CD8-positive, alpha-beta memory T cell (primary cell): ENCODE results near the gene DNAH3. TPM values are rescaled to one million over a fixed set of nuclear protein-coding genes. Genes with fewer than 3 reads are reported as not detected.
"Not testable (repeated sequence)": the region's sequence is repeated elsewhere in the genome, so short reads cannot be mapped to it uniquely, and the experiment has no call there.

ENCODE experiments used
- CTCF ChIA-PET: fragments of 350-600 bp; sonication (Branson Sonifier 250); formaldehyde crosslinking; loops from one replicate; lab custom pipeline; 2021; ENCODE audit warnings: antibody characterized with exemption; lab: Charles Lee
- POLR2A ChIA-PET: fragments of 350-600 bp; sonication (Branson Sonifier 250); formaldehyde crosslinking; loops from one replicate; lab custom pipeline; 2021; ENCODE audit warnings: antibody characterized with exemption; lab: Charles Lee
- DNase-seq, 5 donors: peaks; one replicate each; pipeline versions ENCODE4 v3.0.0 to v3.0.0-alpha.2; 2020 to 2022; ENCODE audit warnings: mixed read lengths in 1 of 5
- H3K27ac ChIP-seq: one replicate; pipeline ENCODE4 v1.7.0; 2013; ENCODE audit warnings: low read depth, mild to moderate bottlenecking, low read length, moderate library complexity
- H3K27me3 ChIP-seq: 2 replicates; pipeline ENCODE4 v1.7.0; 2013; ENCODE audit warnings: low read length, mild to moderate bottlenecking; ENCODE audit not compliant: insufficient read depth, poor library complexity, severe bottlenecking
- H3K36me3 ChIP-seq: 2 replicates; pipeline ENCODE4 v1.7.0; 2013; ENCODE audit warnings: mild to moderate bottlenecking, low read length, moderate library complexity; ENCODE audit not compliant: insufficient read depth
- H3K4me1 ChIP-seq: 2 replicates; pipeline ENCODE4 v1.7.0; 2013; ENCODE audit warnings: mild to moderate bottlenecking, low read length, moderate library complexity; ENCODE audit not compliant: insufficient read depth
- H3K4me3 ChIP-seq: 2 replicates; pipeline ENCODE4 v1.7.0; 2013; ENCODE audit warnings: mild to moderate bottlenecking, low read length
- H3K9me3 ChIP-seq: 2 replicates; pipeline ENCODE4 v1.7.0; 2013; ENCODE audit warnings: mild to moderate bottlenecking, low read length
- H3K27ac Mint-ChIP-seq, 8 donors: one replicate each; pipeline ENCODE4 v1.8.0; 2020 to 2021; ENCODE audit warnings: mixed read lengths in 8 of 8, mild to moderate bottlenecking in 6 of 8, inconsistent platforms in 3 of 8, moderate library complexity in 3 of 8
- H3K27me3 Mint-ChIP-seq, 2 donors: one replicate each; pipeline ENCODE4 v1.8.0; 2020 to 2021; ENCODE audit warnings: mixed read lengths in 2 of 2, mild to moderate bottlenecking in 1 of 2, moderate library complexity in 1 of 2
- H3K36me3 Mint-ChIP-seq, 3 donors: one replicate each; pipeline ENCODE4 v1.8.0; 2020 to 2021; ENCODE audit warnings: mixed read lengths in 3 of 3, inconsistent platforms in 1 of 3, mild to moderate bottlenecking in 1 of 3
- H3K4me1 Mint-ChIP-seq, 3 donors: one replicate each; pipeline ENCODE4 v1.8.0; 2020 to 2021; ENCODE audit warnings: mixed read lengths in 3 of 3, inconsistent platforms in 1 of 3, mild to moderate bottlenecking in 1 of 3
- H3K4me3 Mint-ChIP-seq, 7 donors: one replicate each; pipeline ENCODE4 v1.8.0; 2020 to 2021; ENCODE audit warnings: mixed read lengths in 7 of 7, mild to moderate bottlenecking in 6 of 7, moderate library complexity in 4 of 7, inconsistent platforms in 2 of 7
- H3K9me3 Mint-ChIP-seq, 5 donors: one replicate each; pipeline ENCODE4 v1.8.0; 2020 to 2022; ENCODE audit warnings: mixed read lengths in 5 of 5, mild to moderate bottlenecking in 3 of 5, moderate library complexity in 2 of 5, inconsistent platforms in 1 of 5
- polyA plus RNA-seq: library from polyadenylated mRNA; unstranded; fragments of 300-500 nt; fragmentation: Illumina TruSeq; gene quantifications from one replicate; pipeline ENCODE4 v1.2.3, GENCODE V29; 2021
- total RNA-seq, 2 experiments: library from RNA; stranded (reverse); gene quantifications; one replicate each; pipeline ENCODE4 v1.2.3, GENCODE V29; 2021

DNAH3 gene
- total and polyA plus RNA-seq, 3 experiments from 2014 or later = not detected

- CTCF ChIA-PET = no interaction called here
- no peaks in the 10 kb centered on the region for H3K4me1 Mint-ChIP-seq
- no peak overlapping the region for H3K4me3 ChIP-seq
Measured at GRCh38 chr16:20997147-20997546, 153.5 kb downstream of the DNAH3 start.

GRCh38 chr16:20995711-20996110 lies 154.9 kb downstream of the DNAH3 start:
- Mint-ChIP-seq H3K4me3 (no peak overlapping the region), H3K27me3 (peaks cover 4 to 13% of the 10 kb centered on the region in 2 donors), H3K27ac (no peak overlapping the region), H3K9me3 (no peaks in the 10 kb centered on the region), H3K4me1 (no peaks in the 10 kb centered on the region), H3K36me3 (no peaks in the 10 kb centered on the region)
- Histone ChIP-seq H3K9me3 (no peaks in the 10 kb centered on the region), H3K4me3 (no peak overlapping the region), H3K27me3 (no peaks in the 10 kb centered on the region), H3K4me1 (no peaks in the 10 kb centered on the region), H3K27ac (no peak overlapping the region), H3K36me3 (no peaks in the 10 kb centered on the region)
- ChIA-PET POLR2A (no interaction called here), CTCF (no interaction called here)
- no peak for DNase-seq

More at GRCh38 chr16:20997147-20997546, 153.5 kb downstream of the DNAH3 start:
- H3K4me1 ChIP-seq = no peaks in the 10 kb centered on the region
- H3K4me3 Mint-ChIP-seq = no peak overlapping the region
- H3K27me3 ChIP-seq = no peaks in the 10 kb centered on the region
- POLR2A ChIA-PET = no interaction called here
- H3K27me3 Mint-ChIP-seq = peaks cover 4 to 13% of the 10 kb centered on the region in 2 donors
- H3K36me3 ChIP-seq = no peaks in the 10 kb centered on the region
- H3K27ac ChIP-seq = no peak overlapping the region
- DNase-seq = no peak
- no peak overlapping the region for H3K27ac Mint-ChIP-seq
- no peaks in the 10 kb centered on the region for H3K9me3 Mint-ChIP-seq
- H3K36me3 Mint-ChIP-seq = no peaks in the 10 kb centered on the region
- no peaks in the 10 kb centered on the region for H3K9me3 ChIP-seq

GRCh38 chr16:20989496-20990070 lies 161.1 kb downstream of the DNAH3 start:
- peaks cover 2 to 11% of the 10 kb centered on the region in 2 donors for H3K27me3 Mint-ChIP-seq
- DNase-seq, H3K4me3 Mint-ChIP-seq, H3K27ac ChIP-seq, H3K27ac Mint-ChIP-seq, H3K36me3 ChIP-seq, POLR2A ChIA-PET, H3K27me3 ChIP-seq, H3K4me3 ChIP-seq, H3K4me1 ChIP-seq, H3K9me3 ChIP-seq, H3K9me3 Mint-ChIP-seq, H3K4me1 Mint-ChIP-seq, H3K36me3 Mint-ChIP-seq: not testable (repeated sequence)
- CTCF ChIA-PET = interaction anchor here (1.0 kb wide), 1 partner anchor 12 kb away, joined by 3 read pairs; no protein-coding TSS in a partner anchor

- no peak for DNase-seq
- ChIA-PET POLR2A (no interaction called here), CTCF (no interaction called here)
- Mint-ChIP-seq H3K4me3 (no peak overlapping the region), H3K27me3 (peaks cover 2 to 16% of the 10 kb centered on the region in 2 donors), H3K36me3 (peaks cover 0 to 3% (median 0%) of the 10 kb centered on the region in 3 donors), H3K4me1 (no peaks in the 10 kb centered on the region), H3K27ac (no peak overlapping the region), H3K9me3 (no peaks in the 10 kb centered on the region)
- Histone ChIP-seq H3K27ac (no peak overlapping the region), H3K4me3 (no peak overlapping the region), H3K4me1 (no peaks in the 10 kb centered on the region), H3K9me3 (no peaks in the 10 kb centered on the region), H3K36me3 (no peaks in the 10 kb centered on the region), H3K27me3 (no peaks in the 10 kb centered on the region)
Measured at GRCh38 chr16:20987049-20987448, 163.6 kb downstream of the DNAH3 start.

GRCh38 chr16:20984019-20984418 lies 166.6 kb downstream of the DNAH3 start:
- Mint-ChIP-seq H3K9me3 (no peaks in the 10 kb centered on the region), H3K36me3 (peaks cover 0 to 3% (median 0%) of the 10 kb centered on the region in 3 donors), H3K4me3 (no peak overlapping the region), H3K27me3 (peaks cover 4 to 21% of the 10 kb centered on the region in 2 donors), H3K27ac (no peak overlapping the region), H3K4me1 (no peaks in the 10 kb centered on the region)
- H3K36me3 ChIP-seq = no peaks in the 10 kb centered on the region
- H3K9me3 ChIP-seq = no peaks in the 10 kb centered on the region
- no peaks in the 10 kb centered on the region for H3K27me3 ChIP-seq
- H3K27ac ChIP-seq = no peak overlapping the region
- no peaks in the 10 kb centered on the region for H3K4me1 ChIP-seq
- DNase-seq = no peak
- CTCF ChIA-PET = no interaction called here
- POLR2A ChIA-PET = no interaction called here
- no peak overlapping the region for H3K4me3 ChIP-seq

GRCh38 chr16:20976576-20976975 lies 174.1 kb downstream of the DNAH3 start:
- Mint-ChIP-seq H3K27ac (no peak overlapping the region), H3K9me3 (no peaks in the 10 kb centered on the region), H3K4me1 (no peaks in the 10 kb centered on the region), H3K27me3 (peaks cover 7 to 17% of the 10 kb centered on the region in 2 donors), H3K4me3 (no peak overlapping the region), H3K36me3 (no peaks in the 10 kb centered on the region)
- POLR2A ChIA-PET = no interaction called here
- Histone ChIP-seq H3K27ac (no peak overlapping the region), H3K4me1 (no peaks in the 10 kb centered on the region), H3K27me3 (no peaks in the 10 kb centered on the region), H3K4me3 (no peak overlapping the region), H3K36me3 (no peaks in the 10 kb centered on the region), H3K9me3 (no peaks in the 10 kb centered on the region)
- DNase-seq = no peak
- CTCF ChIA-PET = no interaction called here

GRCh38 chr16:20973201-20973600 lies 177.4 kb downstream of the DNAH3 start:
- H3K4me3 Mint-ChIP-seq, H3K36me3 ChIP-seq, H3K4me1 Mint-ChIP-seq, H3K9me3 ChIP-seq, H3K9me3 Mint-ChIP-seq, H3K27ac ChIP-seq, H3K36me3 Mint-ChIP-seq, H3K4me1 ChIP-seq, CTCF ChIA-PET, H3K4me3 ChIP-seq, H3K27ac Mint-ChIP-seq, POLR2A ChIA-PET, DNase-seq, H3K27me3 ChIP-seq: not testable (repeated sequence)
- H3K27me3 Mint-ChIP-seq = peaks cover 7 to 13% of the 10 kb centered on the region in 2 donors

GRCh38 chr16:20971401-20971800 lies 179.2 kb downstream of the DNAH3 start:
- Mint-ChIP-seq H3K27ac (no peak overlapping the region), H3K9me3 (no peaks in the 10 kb centered on the region), H3K4me1 (no peaks in the 10 kb centered on the region), H3K4me3 (no peak overlapping the region), H3K27me3 (peaks cover 7 to 13% of the 10 kb centered on the region in 2 donors), H3K36me3 (no peaks in the 10 kb centered on the region)
- Histone ChIP-seq H3K9me3 (no peaks in the 10 kb centered on the region), H3K4me1 (no peaks in the 10 kb centered on the region), H3K27ac (no peak overlapping the region), H3K27me3 (no peaks in the 10 kb centered on the region), H3K36me3 (no peaks in the 10 kb centered on the region), H3K4me3 (no peak overlapping the region)
- ChIA-PET POLR2A (no interaction called here), CTCF (no interaction called here)
- DNase-seq = no peak
